SU-DHL-6 (cell line): Measurements from ENCODE around the gene CCNDBP1.

Experiments
- CTCF ChIP-seq: fragments of 200-600 bp; sonication (generic); IDR thresholded peaks from one replicate; pipeline ENCODE4 v1.5.1; 2017; ENCODE audit warnings: antibody characterized with exemption, mild to moderate bottlenecking, low read length, moderate library complexity; ENCODE audit not compliant: insufficient read depth, poor library complexity, severe bottlenecking
- EZH2phosphoT487 ChIP-seq: fragments of 200-600 bp; sonication (generic), shearing (Covaris generic); conservative IDR thresholded peaks from 2 replicates; pipeline ENCODE4 v1.6.1; 2018; ENCODE audit warnings: mild to moderate bottlenecking, antibody characterized with exemption, low read length, moderate library complexity, mixed read lengths

GRCh38 chr15:43218908-43219706, 33.9 kb downstream of the CCNDBP1 start:
- TF ChIP-seq CTCF (peak; percentile 14), EZH2phosphoT487 (no peak)
